DOHH2 (cell line): Measurements from ENCODE around the gene SKIL.

Experiments used
- H3F3A ChIP-seq: fragments of 200-600 bp; sonication (generic), shearing (Covaris generic); 2 replicates; pipeline ENCODE4 v1.6.0; 2016; ENCODE audit warnings: antibody characterized with exemption, mild to moderate bottlenecking; ENCODE audit not compliant: control insufficient read depth, insufficient read depth
- H3K27ac ChIP-seq: fragments of 200-600 bp; sonication (generic); 2 replicates; pipeline ENCODE4 v1.5.1; 2014; ENCODE audit warnings: low read depth, mild to moderate bottlenecking, low read length, moderate library complexity
- H3K27me3 ChIP-seq: fragments of 200-600 bp; sonication (generic); 2 replicates; pipeline ENCODE4 v1.6.1; 2014; ENCODE audit warnings: mild to moderate bottlenecking, low read length, mixed read lengths; ENCODE audit not compliant: control insufficient read depth
- H3K36me3 ChIP-seq: fragments of 200-600 bp; sonication (generic); 2 replicates; pipeline ENCODE4 v1.6.1; 2014; ENCODE audit warnings: mild to moderate bottlenecking, low read length, moderate library complexity, mixed read lengths; ENCODE audit not compliant: control insufficient read depth
- H3K4me1 ChIP-seq: fragments of 200-600 bp; sonication (generic); 2 replicates; pipeline ENCODE4 v1.6.1; 2014; ENCODE audit warnings: mild to moderate bottlenecking, low read length, mixed read lengths; ENCODE audit not compliant: control insufficient read depth
- H3K4me2 ChIP-seq: fragments of 200-600 bp; sonication (generic); 2 replicates; pipeline ENCODE4 v1.6.0; 2014; ENCODE audit warnings: mild to moderate bottlenecking, low read length, moderate library complexity
- H3K4me3 ChIP-seq: fragments of 200-600 bp; sonication (generic); 2 replicates; pipeline ENCODE4 v1.5.1; 2014; ENCODE audit warnings: mild to moderate bottlenecking, low read length, mixed read lengths
- H3K79me2 ChIP-seq: fragments of 200-600 bp; sonication (generic); 2 replicates; pipeline ENCODE4 v1.6.1; 2014; ENCODE audit warnings: mild to moderate bottlenecking, low read length, mixed read lengths; ENCODE audit not compliant: control insufficient read depth
- H3K9me2 ChIP-seq: fragments of 200-600 bp; sonication (generic); replicated peaks from 2 replicates; pipeline ENCODE4 v1.6.1; 2014; ENCODE audit warnings: mild to moderate bottlenecking, low read length, mixed read lengths; ENCODE audit not compliant: control insufficient read depth
- H3K9me3 ChIP-seq: fragments of 200-600 bp; sonication (generic); 2 replicates; pipeline ENCODE4 v1.6.1; 2014; ENCODE audit warnings: antibody characterized with exemption, low read length, mixed read lengths; ENCODE audit not compliant: control insufficient read depth, insufficient read depth
- H4K20me1 ChIP-seq: fragments of 200-600 bp; sonication (generic); 2 replicates; pipeline ENCODE4 v1.6.0; 2014; ENCODE audit warnings: low read depth, mild to moderate bottlenecking, antibody characterized with exemption, low read length, moderate library complexity; ENCODE audit not compliant: control insufficient read depth, insufficient read depth
- EZH2phosphoT487 ChIP-seq: fragments of 200-600 bp; sonication (generic); IDR thresholded peaks from 2 replicates; pipeline ENCODE4 v1.6.1; 2017; ENCODE audit warnings: borderline replicate concordance, mild to moderate bottlenecking, antibody characterized with exemption, low read length, moderate library complexity, mixed read lengths
- TF ChIP-seq, protein P1 (sequence below): fragments of 200-600 bp; sonication (generic); IDR thresholded peaks from one replicate; pipeline ENCODE4 v1.5.1; 2014; ENCODE audit warnings: antibody characterized with exemption, mild to moderate bottlenecking, low read depth, low read length; ENCODE audit not compliant: poor library complexity, severe bottlenecking

SKIL gene

DNA sequence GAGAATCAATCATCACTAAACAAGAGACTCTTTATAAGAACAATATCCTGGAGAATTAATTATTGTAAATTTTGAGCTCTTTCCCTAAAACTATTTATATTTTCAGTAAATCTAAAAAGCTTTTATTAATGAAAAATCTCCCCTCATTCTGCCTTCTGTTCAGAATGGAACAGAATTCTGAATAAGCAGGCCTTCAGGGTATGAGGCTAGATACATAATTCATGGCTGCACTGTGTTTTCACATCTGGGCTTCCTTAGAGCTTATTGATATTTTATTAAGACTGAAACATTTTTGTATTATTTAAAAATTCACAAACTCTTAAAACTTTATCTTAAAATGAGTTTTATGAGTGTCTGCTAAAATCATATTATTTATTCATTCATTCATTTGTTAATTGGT, 85.9 kb downstream of the SKIL start:
- H3K9me2 ChIP-seq, result no peaks in the 10 kb centered on the region
- no peaks in the 10 kb centered on the region for H3F3A ChIP-seq
- no peak for TF ChIP-seq EZH2phosphoT487
- TF ChIP-seq, protein P1, sequence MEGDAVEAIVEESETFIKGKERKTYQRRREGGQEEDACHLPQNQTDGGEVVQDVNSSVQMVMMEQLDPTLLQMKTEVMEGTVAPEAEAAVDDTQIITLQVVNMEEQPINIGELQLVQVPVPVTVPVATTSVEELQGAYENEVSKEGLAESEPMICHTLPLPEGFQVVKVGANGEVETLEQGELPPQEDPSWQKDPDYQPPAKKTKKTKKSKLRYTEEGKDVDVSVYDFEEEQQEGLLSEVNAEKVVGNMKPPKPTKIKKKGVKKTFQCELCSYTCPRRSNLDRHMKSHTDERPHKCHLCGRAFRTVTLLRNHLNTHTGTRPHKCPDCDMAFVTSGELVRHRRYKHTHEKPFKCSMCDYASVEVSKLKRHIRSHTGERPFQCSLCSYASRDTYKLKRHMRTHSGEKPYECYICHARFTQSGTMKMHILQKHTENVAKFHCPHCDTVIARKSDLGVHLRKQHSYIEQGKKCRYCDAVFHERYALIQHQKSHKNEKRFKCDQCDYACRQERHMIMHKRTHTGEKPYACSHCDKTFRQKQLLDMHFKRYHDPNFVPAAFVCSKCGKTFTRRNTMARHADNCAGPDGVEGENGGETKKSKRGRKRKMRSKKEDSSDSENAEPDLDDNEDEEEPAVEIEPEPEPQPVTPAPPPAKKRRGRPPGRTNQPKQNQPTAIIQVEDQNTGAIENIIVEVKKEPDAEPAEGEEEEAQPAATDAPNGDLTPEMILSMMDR, result no peak

More for the DNA sequence above, 85.9 kb downstream of the SKIL start:
- Histone ChIP-seq H3K4me1 (no peaks in the 10 kb centered on the region), H4K20me1 (no peaks in the 10 kb centered on the region), H3K9me3 (no peaks in the 10 kb centered on the region), H3K27ac (no peak overlapping the region), H3K4me3 (no peak overlapping the region), H3K27me3 (peaks cover 19% of the 10 kb centered on the region; the same call in 1 of the 2 replicates), H3K4me2 (no peak overlapping the region), H3K36me3 (no peaks in the 10 kb centered on the region), H3K79me2 (no peaks in the 10 kb centered on the region)
